ENCODE measurements around the gene IL24.

IL24 gene

DNA sequence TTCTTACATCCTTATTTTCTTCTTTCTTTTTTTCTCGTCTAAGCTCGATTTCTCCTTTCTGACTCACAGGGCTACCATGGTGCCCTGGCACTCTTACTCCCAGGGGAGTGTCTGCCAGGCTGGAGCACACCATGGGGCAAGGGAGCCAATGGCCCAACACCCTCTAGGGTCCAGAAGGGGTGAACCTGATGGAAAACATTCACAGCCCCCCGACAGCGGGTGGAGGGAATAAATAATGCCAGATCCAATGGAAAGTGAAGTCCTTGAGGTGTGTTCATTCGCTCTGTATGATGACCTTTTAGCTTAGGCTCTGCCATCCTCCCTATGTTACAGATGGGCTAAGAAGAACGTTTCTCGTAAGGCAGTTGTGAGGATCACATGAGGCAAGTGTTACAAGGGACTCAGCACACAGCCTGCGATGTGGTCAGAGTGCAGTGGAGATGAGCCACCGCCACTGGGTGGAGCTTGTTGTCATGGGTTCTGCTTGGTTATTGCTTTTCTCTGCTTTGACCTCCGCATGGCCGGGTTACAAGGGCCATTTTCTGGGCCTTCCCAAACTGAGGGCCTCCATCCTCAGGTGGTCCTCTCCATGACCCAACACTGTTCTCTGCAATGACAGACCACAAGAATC lies 28.0 kb downstream of the IL24 start:
- peak; percentile 28 for DNase-seq (ENCODE audit: low read depth)

DNA sequence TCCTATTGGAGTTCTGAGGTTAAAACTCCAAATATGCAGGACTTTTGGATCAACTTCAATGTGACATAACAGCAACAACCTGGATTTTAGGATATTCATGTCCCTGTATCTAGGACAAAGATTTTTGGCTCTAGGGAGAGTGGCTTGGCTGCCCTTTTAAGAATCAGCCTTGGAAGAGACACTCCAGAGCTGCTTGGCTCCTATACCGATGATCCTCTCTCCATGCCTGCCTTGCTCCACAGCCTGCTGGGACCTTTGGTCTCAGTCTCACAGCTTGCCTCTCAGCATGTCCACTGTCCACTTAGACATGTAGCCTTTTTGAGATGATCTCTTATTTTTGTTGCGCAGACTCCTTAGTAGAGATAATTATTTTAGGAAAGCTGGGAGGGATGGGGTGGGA lies 29.0 kb downstream of the IL24 start:
- DNase-seq (ENCODE audit: low read depth) = no peak

DNA sequence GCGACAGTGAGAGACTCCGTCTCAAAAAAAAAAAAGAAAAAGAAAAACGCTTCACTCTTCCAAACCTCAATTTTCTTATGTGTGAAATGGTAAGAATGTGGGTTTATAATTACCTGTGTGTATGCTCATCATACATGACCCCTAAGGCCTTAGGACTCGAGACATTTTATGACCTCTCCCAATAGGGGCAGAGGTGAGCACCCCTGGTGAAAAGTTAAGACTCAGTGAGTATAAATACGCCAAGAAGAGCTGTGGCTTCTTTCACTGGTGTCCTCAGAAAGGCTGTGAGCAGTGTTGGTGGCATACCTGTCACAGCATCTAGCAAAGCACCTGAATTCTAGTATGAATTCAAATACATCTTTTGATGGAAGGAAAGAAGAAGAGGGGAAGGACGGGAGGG lies 32.3 kb downstream of the IL24 start:
- DNase-seq (ENCODE audit: low read depth) = no peak

DNA sequence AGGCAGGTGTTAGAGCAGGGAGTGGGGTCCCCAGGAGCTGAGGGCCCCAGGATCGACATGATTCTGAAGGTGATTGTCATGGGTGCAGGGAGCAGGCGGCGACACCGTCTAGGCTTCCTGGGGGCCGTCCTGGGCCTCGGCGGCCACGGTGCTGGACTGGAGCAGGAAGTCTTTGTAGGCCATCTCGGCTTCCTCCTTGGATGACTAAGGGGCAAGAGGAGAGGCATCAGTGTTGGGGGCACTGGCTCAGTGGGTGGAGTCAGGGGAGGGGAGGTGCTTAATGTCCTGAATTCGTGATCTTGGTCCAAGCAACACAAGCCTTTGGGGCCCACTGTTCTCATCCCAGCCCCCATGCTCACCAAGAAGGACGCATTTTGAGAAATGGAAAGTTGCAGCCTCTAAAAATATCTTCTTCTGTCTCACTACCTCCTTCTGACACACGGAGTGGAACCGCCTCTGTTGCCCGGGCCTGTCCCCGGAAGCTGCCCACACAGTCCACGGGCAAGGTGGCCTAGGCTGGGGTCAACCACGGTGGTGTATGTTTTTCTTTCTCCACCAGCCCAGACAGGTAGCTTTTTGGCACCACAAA lies 33.1 kb downstream of the IL24 start:
- DNase-seq (ENCODE audit: low read depth) = no peak

DNA sequence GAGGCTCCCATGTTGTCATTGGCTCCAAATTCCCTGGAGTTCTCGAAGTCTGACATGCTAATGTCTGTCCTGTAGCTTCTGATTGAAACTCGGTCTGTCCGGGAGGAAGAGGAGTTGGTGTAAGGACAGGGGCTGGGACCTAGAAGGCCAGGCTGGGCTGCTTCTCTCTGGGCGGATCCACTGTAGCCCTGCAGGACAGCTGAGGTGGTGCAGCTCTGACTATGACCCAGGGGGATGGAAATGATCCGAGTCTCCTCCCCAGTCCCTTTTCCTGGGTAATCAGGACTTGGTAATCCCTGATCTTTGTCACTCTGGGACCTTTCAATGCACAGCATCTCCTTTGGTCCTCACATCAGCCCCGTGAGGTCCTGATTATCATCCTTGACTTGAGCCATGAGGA lies 34.5 kb downstream of the IL24 start:
- no peak for DNase-seq (ENCODE audit: low read depth)

DNA sequence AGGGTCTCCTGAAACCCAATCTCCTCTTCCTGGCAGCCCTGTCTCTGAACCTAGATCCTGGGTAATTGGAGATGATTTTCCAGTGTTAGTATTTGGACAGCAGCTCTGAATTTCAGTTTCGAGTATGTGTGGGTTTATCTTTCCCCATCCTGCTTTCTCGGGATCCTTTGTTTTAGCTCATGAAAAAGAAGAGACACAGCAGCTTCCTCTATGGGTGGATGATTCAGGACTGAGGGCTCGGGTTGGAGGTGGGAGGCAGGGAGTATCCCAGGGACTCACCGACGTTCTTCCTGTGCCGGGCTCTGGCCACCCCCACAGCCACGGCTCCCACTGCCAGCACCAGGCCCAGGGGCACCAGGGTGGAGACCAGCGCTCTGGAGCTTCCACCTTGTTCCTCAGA lies 34.9 kb downstream of the IL24 start:
- no peak for DNase-seq (ENCODE audit: low read depth)

DNA sequence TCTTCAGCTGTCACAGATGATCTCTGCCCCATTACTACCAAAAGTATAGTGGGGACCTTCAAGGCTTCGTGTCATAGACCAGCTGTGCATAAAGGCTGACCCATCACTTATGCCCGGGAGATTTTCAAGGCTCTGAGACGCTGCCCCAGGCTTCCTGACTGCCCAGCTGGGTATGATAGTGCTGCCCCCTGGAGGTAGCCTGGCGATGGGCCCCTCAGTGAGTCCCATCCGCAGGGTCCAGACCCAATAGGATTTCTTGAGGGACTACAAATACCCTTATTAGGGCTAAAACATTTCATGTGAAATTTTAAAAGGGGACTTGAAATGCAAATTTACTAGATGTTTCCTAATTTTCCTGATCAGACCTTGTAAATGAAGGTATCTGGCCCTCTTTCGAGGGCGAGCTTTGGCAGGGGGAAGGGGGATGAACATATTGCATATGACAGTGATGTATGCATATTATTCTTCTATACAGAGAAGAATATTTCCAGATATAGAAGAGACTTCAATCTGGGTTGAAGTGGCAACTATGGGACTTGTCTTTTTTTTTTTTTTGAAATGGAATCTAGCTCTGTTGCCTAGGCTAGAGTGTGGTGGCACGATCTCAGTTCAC lies 36.2 kb downstream of the IL24 start:
- peak; percentile 61 for DNase-seq (ENCODE audit: low read depth)

DNA sequence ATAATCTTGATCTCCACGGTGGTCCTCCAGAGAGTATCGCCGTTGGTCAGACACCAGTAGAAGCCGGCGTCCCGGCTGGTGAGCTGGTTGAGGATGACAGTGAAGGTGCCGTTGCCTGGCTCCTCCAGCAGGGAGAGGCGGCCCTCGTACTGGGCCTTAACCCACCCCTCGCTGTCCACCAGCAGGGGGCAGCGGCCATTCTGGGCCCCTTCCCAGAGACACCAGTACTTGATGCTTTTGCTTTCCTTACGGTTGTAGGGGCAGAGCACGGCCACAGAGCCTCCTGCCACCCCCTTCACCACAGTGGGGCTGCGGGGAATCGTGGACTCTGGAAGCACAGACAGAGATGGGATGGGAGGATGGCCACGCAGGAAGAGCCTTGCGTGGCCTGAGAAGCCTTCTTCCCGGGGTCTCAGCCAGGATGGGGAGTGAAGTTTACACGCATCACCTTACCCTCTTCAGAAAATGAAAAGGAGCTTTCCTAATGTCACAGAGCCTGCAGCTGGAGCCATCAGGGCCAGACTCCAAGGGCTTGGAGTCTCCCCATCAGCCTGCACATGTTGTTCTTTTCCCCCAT lies 38.3 kb downstream of the IL24 start:
- DNase-seq (ENCODE audit: low read depth) = no peak

DNA sequence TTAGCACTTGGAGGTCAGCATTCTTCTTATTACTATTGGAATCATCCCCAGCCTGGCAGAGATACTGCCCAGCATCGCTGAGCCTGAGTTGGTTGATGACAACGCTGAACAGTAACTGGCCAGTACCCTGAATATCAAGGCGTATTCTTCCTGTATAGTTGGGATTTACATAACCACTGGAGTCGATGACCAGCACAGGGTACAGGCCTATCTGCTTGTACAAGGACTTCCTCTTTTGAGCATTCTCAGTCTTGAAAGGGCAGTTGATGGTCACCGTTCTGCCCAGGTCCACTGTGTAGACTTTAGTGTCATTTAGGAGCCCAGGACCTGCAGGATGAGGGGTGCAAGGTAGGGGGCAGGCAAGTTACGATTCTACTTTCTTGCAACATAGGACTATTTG lies 40.2 kb downstream of the IL24 start:
- no peak for DNase-seq (ENCODE audit: low read depth)

DNA sequence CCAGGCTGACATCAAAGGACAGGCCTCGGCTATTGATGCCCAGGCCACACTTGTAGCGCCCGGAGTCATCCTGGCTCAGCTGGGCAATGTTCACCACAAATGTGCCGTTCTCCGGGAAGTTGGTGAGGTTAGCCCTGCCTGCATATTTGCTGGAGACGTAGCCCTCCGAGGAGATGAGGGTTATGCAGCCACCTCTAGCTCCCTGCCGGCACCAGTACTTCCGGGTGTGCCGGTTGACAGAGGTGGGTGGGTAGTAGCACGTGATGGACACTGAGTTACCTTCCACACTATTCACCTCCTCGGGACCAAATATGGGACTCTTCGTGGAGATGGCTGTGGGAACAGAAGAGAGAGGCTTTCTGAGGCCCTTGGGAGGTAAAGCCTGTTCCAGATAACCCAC lies 41.9 kb downstream of the IL24 start:
- DNase-seq (ENCODE audit: low read depth) = no peak

DNA sequence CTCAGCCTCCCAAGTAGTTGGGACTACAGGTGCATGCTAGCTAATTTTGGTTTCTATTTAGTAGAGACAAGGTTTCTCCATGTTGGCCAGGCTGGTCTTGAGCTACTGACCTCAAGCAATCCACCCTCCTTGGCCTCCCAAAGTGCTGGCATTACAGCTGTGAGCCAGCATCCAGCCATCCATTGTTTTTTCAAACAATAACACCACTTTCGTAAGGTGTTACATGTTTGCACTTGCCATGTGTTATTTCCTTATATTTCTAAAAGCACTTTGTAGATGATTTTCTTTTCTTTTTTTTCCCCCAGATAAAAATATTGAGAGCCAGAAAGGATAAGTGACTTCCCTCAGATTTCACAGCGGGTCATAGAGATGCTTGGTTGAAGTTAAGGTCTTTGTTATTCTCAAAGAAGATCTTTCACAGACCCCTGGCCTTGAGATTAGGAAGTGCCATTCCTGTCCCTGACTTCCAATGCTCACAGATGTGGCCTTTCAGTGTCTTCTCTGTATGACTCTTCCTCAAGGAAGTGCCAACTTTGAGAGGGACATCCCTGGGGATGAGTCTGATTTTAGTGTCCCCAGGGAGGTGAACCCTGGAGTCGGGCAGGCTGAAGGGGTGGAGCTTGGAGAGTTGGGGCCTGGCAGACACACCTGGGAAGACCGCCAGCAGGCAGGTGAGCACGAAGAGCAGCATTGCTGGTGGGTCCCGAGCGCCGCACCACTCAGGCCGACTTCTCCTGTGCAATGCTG lies 42.8 kb downstream of the IL24 start:
- DNase-seq (ENCODE audit: low read depth) = no peak

DNA sequence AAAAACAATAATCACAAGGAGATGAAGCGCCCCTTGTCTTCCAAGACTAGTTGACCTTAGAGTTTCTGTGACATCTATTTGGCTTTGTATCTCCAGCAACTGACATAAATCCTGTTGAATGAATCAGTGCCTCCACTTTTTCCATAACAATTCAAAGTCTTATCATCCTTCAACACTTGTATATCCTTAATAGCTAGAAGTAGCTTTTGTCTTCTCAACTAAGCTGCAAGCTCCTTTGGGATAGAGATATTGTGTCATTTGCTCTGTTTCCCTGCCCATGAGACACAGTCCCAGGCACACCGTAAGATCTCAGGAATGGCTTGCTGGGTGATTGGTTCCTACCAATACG lies 43.3 kb downstream of the IL24 start:
- no peak for DNase-seq (ENCODE audit: low read depth)

DNA sequence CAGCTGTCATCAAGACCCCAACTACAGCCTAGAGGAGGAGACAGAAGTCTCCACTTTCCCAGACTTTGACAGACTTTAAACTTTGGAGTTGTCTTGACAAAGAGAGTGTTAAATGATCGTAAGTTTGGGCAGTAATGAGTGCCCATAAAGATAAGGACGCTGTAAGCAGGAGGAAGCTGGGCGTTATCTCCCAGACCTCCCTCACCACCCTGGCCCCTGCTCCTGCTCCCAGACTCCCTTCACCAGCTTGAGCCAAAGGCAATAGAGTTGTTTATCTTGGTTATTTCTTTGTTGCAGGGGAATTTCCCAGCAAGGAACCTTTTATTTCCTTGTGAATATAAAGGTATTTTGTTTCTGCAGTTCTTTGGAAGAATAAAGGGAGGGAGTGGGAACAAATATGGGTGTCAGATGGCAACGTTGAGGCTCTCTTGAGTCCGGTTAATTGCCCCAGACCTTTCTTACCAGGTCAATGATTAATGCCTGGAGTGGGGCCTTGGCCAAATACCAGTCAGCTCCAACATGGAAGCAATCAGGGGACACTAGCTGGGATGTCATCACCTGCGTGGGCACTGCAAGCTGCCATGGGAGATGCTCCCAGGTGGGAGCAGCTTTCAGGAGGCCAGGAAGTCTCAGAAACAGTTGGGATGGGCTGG lies 44.6 kb downstream of the IL24 start:
- DNase-seq (ENCODE audit: low read depth) = no peak

DNA sequence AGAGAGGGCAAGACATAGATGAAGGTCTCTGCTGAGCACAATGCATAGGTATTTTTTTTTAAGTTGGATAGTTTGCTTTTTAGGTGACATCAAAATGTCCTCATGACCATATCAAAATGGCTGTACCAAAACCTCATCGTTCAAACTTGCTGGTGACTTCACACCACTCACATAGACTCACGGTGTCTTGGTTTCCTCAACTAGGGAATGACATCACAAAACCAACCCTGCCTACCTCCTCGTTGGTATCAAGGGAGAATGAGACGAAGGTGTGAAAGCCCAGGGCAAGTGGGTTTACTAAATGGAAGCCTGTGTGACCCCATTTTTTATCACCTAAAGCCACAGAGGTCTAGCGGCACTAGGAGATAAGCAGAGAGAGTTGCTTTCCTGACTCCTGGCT lies 47.5 kb downstream of the IL24 start:
- DNase-seq (ENCODE audit: low read depth) = no peak

DNA sequence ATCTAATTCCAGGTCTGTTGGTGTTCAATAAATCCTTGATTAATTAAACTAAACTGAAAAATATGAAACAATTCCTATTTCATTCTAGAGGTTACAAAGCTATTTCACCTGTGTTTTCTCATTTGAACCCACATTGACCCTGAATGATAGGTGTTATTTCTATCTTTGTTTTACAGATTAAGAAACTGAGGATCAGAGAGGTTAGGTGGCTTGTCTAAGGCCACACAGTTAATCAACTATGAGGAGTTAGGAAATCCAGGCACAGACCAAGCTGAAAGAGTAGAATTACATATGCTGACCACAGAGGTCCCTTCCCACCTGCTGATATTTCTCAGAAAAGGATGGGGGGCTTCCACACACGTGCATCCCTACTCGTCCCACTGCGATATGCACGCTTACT lies 48.5 kb downstream of the IL24 start:
- no peak for DNase-seq (ENCODE audit: low read depth)

DNA sequence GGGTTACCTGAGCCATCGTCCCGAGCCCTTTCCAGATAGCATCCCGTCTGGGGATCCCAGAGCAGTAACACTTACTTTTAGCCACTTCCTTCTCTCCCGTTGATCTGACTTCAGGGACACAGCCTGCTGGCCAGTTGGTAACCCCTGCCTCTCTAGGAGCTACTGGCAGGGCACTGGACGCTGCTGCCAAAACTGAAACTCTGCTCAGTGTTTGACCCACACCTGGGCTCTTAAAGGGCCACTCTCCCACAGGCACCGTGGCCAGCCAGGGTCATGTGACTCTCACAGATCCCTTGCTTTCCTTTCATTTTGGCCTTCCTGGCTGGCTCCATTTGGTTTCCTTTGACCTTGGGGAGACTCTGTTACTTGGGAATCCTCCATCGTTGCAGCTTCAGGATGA lies 49.0 kb downstream of the IL24 start, which contains the start of gene PIGR:
Gene PIGR (minus strand): TSS at position 206 of the 400 bp plus-strand sequence. CDS start 5,935 bp downstream, outside the sequence.
- no peak for DNase-seq (ENCODE audit: low read depth)

DNA sequence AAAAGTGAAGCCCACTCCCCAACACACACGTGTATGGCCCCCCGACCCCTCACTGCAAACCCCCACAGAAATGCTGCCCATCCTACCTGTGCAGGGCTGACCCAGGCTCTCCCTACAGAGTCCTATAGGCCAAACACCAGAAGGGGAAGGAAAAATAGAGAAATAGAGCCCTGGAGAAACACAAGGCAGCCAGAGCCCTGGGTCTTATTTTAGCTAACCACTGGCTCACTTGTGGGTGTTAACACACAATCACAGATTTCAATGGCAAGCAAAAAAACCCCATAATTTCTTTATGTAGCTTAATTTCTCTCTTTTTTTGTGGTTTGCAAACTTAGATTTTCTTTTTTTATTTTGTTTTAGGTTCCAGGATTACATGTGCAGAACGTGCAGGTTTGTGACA lies 50.0 kb downstream of the IL24 start:
- DNase-seq (ENCODE audit: low read depth) = no peak

DNA sequence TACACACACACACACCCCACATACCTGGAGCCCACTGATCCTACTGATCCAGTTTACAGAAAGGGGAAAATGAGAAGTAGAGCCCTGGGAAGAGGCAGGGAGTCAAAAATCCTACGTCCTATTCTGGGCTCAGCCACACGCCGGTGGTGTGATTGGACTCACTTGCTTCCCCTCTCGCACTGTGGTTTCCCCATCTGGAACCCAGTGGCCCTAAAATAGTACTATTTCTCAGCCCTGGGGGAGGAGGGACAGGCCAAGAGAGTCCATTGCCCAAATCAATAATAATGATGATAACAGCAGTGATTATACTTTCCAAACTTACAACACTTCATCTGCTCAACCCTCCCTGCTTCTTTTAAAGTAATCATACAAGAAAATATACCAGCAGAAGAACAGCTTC lies 52.0 kb downstream of the IL24 start:
- no peak for DNase-seq (ENCODE audit: low read depth)

DNA sequence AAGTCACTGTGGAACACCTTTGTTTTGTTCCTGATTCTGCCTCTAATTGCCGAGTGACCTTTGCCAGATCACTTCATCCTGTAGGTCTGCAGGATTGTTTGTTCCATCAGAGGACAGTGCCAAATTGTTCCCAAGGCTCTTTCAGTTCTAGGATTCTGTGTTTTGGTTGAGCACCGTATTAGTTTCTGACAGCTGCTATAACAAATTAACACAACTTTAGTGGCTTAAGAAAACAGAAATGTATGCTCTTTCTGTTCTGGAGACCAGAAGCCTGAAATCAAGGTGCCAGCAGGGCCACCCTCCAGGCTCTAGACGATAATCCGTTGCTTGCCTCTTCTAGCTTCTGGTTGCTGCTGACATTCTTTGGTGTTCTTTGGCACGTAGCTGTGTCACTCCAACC lies 52.4 kb downstream of the IL24 start:
- no peak for DNase-seq (ENCODE audit: low read depth)

DNA sequence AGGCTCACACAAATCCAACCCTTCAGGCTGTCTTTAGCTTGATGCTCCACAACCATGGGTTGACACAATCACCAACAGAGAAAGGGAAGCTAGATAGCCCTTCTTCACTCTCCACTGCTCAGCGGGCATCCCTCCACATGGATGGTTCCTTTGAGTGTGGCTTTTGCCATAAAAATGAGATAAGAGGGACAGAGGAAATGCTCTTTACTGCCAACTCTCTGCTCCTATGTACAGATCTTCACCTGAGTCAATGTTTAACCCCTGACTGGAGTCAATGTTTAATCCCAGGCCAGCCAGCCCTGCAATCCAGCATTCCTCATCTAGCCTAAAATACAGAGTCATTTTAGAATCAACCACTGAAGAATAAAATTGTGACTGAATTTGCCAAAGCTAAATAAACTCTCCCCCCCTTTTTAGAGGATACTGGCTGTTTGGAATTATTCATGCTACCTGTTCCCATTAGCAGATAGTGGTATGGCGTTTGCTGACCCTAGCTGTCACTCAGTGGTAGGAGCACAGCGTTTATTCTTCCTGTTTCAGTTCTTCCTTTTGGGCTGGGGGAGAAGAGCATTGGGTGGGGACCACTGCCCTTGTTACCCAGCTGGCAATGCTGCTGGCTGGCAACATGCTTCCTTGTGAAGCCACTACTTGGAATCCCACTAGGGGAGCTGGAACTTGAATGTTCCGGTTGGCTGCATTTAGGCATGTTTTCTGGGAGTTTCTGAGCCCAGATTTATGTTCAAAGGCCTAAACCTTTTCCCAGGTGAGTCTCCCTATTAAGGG lies 54.3 kb downstream of the IL24 start:
- DNase-seq (ENCODE audit: low read depth) = no peak

DNA sequence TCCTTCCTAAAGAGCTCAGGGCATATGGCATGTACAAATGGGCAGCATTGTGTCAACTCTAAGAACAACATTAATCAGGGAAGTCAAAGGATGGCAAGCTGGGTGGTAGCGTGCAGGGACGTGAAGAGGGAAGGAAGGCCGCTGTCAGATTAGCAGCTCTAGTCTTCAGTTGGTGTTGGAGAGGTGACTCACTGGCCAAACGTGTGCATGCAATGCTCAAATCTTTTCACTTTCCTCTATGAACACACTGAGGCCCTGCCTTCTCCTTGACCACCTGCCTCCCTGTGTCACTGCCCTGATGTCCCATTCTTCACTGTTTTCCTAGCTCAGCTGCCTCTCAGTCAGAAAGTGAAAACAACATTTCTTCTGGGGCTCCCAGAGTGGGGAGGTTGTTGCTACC lies 54.9 kb downstream of the IL24 start:
- DNase-seq (ENCODE audit: low read depth) = no peak

Data from T follicular helper cell (primary cell).